GM19099 (cell line): ENCODE measurements around the gene KISS1R.

Source experiments
- POLR2A ChIP-seq: IDR thresholded peaks from 3 replicates; pipeline ENCODE4 v1.6.1; 2011; ENCODE audit warnings: low read depth; ENCODE audit not compliant: insufficient read length; ENCODE audit errors: extremely low read depth

KISS1R gene

DNA sequence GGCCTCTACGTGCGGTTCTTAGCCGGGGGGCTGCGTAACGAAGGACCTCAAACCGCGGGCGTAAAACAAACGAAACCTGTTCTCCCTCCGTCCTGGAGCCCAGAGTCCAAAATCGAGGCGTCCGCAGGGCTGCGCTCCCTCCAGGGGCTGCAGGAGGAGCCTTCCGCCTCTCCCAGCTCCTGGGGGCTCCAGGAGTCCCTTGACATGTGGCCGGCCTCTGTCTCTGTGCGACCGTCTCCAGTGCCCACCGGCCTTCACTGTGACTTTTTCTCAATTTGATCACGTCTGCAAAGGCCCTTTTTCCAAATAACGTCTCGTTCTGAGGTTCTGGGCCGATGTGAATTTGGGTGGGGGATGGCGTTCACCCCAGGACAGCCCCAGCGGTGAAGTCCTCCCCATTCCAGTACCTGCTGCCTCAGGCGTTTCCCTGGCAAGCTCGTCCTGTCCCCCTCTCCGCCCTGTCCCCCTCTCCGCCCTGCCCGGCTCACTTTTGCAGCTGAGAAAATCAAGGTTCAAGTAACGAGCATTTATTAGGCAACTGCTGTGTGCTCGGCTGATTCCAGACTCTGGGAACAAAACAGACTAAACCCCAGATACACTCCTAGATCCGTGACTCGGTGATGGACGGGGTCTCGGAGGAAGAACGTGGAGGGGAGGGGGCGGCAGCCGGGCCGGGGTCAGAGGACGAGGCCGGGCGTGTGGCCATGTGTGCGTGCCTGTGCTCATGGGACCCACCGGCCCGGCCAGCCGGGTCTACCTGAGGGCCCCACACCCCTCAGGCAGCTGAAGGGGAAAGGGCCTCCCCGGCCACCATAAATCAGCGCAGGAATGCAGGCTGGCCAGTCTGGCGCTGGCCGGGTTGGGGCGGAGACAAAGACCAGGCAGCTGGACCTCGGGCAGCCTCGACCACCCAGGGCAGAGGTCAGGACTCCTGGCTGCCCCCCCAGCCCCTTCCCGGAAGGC, 39.0 kb downstream of the KISS1R start:
- no peak for TF ChIP-seq POLR2A

DNA sequence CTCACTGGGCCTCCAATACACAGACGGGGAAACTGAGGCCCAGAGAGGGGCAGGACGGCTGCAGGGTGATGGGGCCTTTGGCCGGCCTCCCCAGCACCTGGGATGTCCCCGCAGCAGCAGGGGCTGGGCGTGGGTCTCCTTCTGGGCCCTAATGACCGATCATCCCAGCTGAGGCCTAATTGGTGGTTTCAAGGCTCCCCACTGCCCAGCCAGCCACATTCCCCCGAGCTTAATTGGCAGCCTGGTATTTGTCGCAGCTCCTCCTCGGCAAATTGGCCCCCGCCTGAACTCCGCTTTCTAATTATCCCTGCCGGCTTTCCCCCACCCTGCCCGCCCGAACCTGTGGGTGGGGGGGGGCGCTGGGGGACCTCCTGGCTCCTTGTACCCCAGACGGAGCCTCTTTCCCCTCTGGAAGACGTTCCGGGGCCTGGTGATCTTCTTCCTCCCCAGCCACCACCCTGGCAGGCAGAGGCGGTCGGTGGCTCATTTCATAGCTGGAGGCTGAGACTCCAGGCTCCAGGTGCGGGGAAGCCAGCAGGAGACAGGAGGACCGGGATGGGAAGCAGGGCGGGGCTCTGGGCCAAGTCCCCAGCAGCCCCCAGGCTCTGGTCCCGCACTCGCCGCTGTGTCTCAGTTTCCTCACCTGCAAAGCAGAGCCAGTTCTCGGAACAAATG, 39.8 kb downstream of the KISS1R start:
- no peak for TF ChIP-seq POLR2A

DNA sequence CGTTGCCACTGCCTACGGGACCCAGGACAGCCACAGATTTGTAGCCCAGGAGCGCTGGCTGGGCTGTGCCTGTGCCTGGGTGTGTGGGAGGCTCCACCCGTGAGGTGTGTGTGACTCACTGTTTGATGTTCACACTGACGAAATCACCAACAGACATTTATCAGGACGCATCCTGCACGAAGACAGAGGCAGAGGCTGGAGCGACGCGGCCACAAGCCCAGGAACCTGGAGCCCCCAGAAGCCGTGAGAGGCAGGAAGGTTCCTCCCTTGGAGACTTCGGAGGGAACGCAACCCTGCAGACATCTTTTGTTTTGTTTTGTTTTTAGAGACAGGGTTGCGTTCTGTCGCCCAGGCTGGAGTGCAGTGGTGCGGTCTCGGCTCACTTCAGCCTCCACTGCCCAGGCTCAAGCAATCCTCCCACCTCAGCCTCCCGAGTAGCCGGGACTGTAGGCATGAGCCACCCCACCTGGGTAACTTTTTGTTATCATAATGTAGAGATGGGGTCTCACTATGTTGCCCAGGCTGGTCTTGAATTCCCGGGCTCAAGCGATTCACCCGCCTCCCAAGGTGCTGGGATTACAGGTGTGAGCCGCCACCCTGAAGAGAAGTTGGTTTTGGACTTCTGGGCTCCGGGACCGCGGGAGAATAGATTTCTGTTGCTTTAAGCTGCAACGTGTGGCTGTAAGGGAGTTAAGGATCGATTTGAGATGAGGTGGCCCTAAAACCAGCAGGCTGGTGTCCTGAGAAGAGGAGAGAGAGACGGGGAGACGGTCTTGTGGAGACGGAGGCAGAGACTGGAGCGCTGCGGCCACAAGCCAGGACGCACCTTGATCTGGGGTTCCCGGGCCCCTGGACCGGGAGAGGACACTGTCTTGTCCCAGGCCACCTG, 42.1 kb downstream of the KISS1R start:
- TF ChIP-seq POLR2A = no peak

DNA sequence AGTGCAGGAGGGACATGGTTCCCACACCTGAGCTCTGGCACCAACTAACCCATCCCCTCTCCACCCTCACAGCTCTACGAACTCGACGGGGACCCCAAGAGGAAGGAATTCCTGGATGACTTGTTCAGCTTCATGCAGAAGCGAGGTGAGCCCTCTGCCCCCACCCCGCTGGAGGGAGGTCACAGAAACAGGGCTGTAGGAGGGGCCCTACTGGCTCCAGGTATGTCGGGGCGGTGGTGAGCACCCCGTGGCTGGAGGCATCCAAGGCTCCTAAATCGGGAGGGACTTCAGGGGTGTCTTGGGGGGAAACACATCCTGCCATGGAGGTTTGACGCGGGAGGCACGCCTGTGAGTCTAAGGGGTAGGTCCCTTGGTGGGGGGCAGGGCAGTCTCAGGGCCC, 42.9 kb downstream of the KISS1R start:
- no peak for TF ChIP-seq POLR2A

DNA sequence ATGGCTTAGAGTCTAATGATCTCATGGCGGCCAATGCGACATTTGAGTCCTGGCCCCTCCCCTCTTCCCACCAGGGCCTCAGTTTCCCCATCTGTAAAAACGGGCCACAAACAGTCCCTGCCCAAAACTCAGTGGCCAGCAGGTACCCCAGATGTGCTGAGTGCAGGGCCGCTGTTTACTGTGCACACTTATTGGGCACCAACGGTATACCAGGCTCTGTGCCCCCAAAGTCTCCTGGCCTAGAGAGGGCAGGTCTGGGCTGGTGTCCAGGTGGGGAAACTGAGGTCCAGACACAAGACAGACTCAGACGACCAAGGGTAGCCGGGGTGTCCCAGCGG, 43.4 kb downstream of the KISS1R start:
- no peak for TF ChIP-seq POLR2A

DNA sequence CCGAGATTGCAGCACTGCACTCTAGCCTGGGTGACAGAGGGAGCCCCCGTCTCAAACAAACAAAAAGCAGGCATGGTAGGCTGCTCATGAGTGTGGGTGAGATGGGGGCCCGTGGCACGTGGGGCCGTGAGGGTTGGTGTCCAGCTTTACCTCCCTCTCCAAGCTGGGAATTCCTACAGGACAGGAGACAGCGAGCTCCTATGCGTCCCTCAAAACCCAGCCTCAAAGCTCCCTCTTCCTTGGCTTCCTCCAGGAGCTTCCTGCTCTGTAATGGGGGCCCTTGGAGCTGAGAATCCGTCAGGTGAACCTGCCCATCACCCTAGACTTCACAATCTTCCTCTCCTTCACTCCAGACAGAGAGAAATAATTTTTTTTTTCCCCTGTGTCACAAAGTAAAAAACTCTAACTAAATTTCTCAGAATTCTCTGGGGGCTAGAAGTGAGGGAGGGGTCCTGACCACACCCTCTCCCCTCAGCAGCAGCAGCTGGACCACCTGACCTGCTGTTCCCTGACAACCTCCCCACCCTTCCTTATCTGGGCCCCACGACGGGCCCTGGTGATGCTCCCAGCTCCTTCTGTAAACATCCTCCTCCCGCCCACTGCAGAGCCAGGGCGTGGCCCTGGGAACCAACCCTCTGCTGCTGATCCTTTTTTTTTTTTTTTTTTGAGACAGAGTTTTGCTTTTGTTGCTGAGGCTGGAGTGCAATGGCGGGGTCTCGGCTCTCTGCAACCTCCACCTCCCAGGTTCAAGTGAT, 44.9 kb downstream of the KISS1R start:
- TF ChIP-seq POLR2A = no peak

DNA sequence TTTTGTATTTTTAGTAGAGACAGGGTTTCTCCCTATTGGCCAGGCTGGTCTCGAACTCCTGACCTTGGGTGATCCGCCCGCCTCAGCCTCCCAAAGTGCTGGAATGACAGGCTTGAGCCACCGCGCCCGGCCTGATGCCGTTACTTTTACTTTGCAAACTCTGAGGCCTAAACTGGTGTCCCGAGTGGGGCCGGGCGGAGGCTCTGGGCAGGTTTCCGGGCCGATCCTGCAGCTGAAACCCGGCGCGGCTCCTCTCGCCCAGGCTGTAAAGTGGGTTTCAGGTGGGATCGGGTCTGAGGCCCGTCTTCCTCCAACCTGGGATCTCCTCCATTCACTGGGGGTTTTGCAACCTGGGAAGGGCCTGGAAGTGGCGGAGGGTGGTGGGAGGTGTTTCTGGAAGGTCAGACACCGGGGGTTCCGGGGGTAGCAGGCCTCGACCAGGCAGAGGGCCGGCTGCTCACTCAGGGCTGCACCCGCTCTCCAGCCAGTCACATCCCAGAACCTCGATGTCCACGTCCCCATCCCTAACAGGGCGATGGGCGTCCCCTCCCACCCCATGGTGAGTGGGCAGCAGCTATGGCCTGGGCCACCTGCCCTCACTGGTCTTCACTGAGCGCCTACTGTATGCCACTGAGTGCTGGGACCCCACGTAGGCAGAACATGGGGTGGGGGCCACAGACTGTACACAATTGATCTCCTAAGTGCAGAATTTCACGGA, 45.7 kb downstream of the KISS1R start:
- TF ChIP-seq POLR2A = no peak

DNA sequence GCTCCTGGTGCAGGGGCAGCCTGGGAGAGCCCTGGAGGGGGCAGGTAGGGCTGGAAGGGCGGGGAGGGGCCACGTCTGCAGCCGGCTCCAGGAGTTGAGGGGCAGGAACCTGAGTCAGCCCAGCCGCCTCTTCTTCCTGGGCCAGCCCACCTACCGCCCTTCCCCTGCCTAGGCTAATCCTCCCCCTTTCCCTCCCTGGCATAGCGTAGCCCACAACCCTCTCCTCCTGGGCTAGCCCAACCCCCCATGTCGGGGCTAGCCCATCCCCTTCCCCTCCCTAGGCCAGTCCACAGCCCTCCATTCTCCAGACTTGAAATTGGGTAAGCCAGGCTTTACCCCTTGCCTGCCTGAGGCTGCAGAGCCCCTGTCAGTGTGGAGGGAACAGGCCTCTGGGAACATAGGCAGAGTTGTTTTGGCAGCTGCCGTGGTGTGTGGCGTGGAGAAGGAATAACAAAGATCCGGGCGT, 46.4 kb downstream of the KISS1R start:
- no peak for TF ChIP-seq POLR2A

DNA sequence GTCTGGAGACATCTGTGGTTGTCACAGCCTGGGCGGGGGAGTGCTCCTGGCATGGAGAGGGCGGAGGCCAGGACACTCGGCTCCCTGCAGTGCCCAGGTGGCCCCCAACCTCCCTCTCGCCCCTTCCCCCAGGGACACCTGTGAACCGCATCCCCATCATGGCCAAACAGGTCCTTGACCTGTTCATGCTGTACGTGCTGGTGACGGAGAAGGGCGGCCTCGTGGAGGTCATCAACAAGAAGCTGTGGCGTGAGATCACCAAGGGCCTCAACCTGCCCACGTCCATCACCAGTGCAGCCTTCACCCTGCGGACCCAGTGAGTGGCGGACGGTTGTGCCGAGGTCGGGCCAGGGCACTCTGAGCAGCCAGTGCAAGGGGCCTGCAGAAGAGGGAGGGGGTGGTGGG, 47.0 kb downstream of the KISS1R start:
- no peak for TF ChIP-seq POLR2A

DNA sequence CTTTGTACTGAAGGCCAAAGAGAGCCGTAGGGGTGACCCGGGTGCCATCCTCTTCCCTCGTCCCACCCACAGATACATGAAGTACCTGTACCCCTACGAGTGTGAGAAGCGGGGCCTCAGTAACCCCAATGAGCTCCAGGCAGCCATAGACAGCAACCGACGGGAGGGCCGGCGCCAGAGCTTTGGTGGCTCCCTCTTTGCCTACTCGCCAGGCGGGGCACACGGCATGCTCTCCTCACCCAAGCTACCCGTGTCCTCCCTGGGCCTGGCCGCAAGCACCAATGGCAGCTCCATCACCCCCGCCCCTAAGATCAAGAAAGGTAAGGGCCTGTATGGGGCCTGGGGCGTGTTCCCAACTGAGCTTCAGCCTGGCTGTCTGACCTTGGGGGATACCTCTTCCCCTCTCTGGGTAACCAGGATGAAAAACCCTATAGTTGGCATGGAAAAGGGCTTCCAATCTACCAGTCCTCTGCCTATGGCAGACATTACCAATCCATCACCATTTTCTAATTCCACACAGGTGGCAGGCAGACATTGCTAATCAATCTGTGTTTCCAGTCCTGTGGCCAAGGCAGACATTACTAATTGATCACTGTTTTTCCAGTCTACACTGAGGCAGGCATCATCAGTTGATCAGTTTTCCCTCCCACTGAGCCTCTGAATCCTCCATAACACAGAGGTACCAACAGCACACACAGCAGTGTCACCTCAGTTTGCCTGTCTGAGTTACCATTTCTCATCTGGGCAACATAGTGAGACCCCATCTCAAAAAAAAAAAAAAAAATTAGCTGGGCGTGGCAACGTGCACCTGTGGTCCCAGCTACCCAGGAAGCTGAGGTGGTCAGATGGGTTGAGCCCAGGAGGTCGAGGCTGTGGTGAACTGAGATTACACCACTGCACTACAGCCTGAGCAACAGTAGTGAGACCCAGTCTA, 47.9 kb downstream of the KISS1R start:
- TF ChIP-seq POLR2A = no peak

DNA sequence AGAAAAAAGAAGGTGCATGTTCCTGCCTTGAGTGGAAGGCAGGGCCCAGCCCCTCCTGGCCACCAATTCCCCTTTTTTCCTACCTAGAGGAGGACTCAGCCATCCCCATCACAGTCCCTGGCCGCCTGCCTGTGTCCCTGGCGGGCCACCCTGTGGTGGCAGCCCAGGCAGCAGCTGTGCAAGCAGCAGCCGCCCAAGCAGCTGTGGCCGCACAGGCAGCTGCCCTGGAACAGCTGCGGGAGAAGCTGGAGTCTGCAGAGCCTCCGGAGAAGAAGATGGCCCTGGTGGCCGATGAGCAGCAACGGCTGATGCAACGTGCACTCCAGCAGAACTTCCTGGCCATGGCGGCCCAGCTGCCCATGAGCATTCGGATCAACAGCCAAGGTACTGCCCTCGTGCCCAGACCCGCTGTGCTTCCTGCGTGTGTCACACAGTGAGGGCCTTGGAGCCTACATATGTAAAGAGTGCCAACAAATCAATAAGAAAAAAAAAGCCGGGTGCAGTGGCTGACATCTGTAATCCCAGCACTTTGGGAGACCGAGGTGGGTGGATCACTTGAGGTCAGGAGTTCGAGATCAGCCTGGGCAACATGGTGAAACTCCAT, 49.5 kb downstream of the KISS1R start:
- no peak for TF ChIP-seq POLR2A
